ENCODE results near the gene PARP15. TPM values are rescaled to one million over a fixed set of nuclear protein-coding genes. Genes with fewer than 3 reads are reported as not detected.

PARP15 gene
- total RNA-seq, 2 donors from 2014 or later: 2.5 to 3.5 TPM

GRCh38 chr3:122606330-122606729 lies 28.9 kb downstream of the PARP15 start:
- intact Hi-C loops (cut with DNase I): no loop called here
- DNase-seq (ENCODE audit: low spot score): no peak

- intact Hi-C loops (cut with DNase I): no loop called here
Measured at GRCh38 chr3:122608916-122609315, 31.5 kb downstream of the PARP15 start.

GRCh38 chr3:122609798-122610559 lies 32.5 kb downstream of the PARP15 start:
- intact Hi-C loops (cut with DNase I): no loop called here
- DNase-seq (ENCODE audit: low spot score): no peak

More at GRCh38 chr3:122608916-122609315, 31.5 kb downstream of the PARP15 start:
- no peak for DNase-seq (ENCODE audit: low spot score)

- intact Hi-C loops (cut with DNase I): no loop called here
- DNase-seq (ENCODE audit: low spot score): no peak
Measured at GRCh38 chr3:122612696-122613095, 35.2 kb downstream of the PARP15 start.

- intact Hi-C loops (cut with DNase I): no loop called here
- DNase-seq (ENCODE audit: low spot score): no peak
Measured at GRCh38 chr3:122615303-122615702, 37.9 kb downstream of the PARP15 start.

GRCh38 chr3:122618614-122619013 lies 41.2 kb downstream of the PARP15 start:
- no peak for DNase-seq (ENCODE audit: low spot score)
- intact Hi-C loops (cut with DNase I): no loop called here

- intact Hi-C loops (cut with DNase I): no loop called here
- DNase-seq (ENCODE audit: low spot score): no peak
Measured at GRCh38 chr3:122619040-122619439, 41.6 kb downstream of the PARP15 start.

- intact Hi-C loops (cut with DNase I): no loop called here
- DNase-seq (ENCODE audit: low spot score): no peak
Measured at GRCh38 chr3:122620399-122620798, 42.9 kb downstream of the PARP15 start.

GRCh38 chr3:122621112-122621511 lies 43.7 kb downstream of the PARP15 start:
- intact Hi-C loops (cut with DNase I): no loop called here
- no peak for DNase-seq (ENCODE audit: low spot score)

GRCh38 chr3:122623031-122623829 lies 45.8 kb downstream of the PARP15 start:
- DNase-seq (ENCODE audit: low spot score): no peak
- intact Hi-C loops (cut with DNase I): no loop called here

- DNase-seq (ENCODE audit: low spot score): no peak
- intact Hi-C loops (cut with DNase I): no loop called here
Measured at GRCh38 chr3:122626515-122627180, 49.2 kb downstream of the PARP15 start.

- DNase-seq (ENCODE audit: low spot score): no peak
- intact Hi-C loops (cut with DNase I): no loop called here
Measured at GRCh38 chr3:122627301-122627700, 49.9 kb downstream of the PARP15 start.

- intact Hi-C loops (cut with DNase I): no loop called here
- no peak for DNase-seq (ENCODE audit: low spot score)
Measured at GRCh38 chr3:122628567-122628966, 51.1 kb downstream of the PARP15 start.

- intact Hi-C loops (cut with DNase I): no loop called here
Measured at GRCh38 chr3:122629763-122630162, 52.3 kb downstream of the PARP15 start.

GRCh38 chr3:122635789-122636188 lies 58.3 kb downstream of the PARP15 start:
- intact Hi-C loops (cut with DNase I): no loop called here
- DNase-seq (ENCODE audit: low spot score): no peak

More at GRCh38 chr3:122629763-122630162, 52.3 kb downstream of the PARP15 start:
- DNase-seq (ENCODE audit: low spot score): no peak

- no peak for DNase-seq (ENCODE audit: low spot score)
- intact Hi-C loops (cut with DNase I): no loop called here
Measured at GRCh38 chr3:122636697-122637096, 59.2 kb downstream of the PARP15 start.

- intact Hi-C loops (cut with DNase I): no loop called here
Measured at GRCh38 chr3:122640437-122640999, 63.1 kb downstream of the PARP15 start.

GRCh38 chr3:122642935-122643334 lies 65.5 kb downstream of the PARP15 start:
- intact Hi-C loops (cut with DNase I): no loop called here
- no peak for DNase-seq (ENCODE audit: low spot score)

More at GRCh38 chr3:122640437-122640999, 63.1 kb downstream of the PARP15 start:
- DNase-seq (ENCODE audit: low spot score): no peak

- intact Hi-C loops (cut with DNase I): no loop called here
- DNase-seq (ENCODE audit: low spot score): no peak
Measured at GRCh38 chr3:122646146-122646988, 68.9 kb downstream of the PARP15 start.
